HepG2 (cell line): Measurements from ENCODE around the gene ATP5MC2. TPM values are rescaled to one million over a fixed set of nuclear protein-coding genes. Genes with fewer than 3 reads are reported as not detected.

Experiments
- ATM ChIP-seq: fragments of 450-650 bp; IDR thresholded peaks from 2 replicates; pipeline ENCODE4 v1.7.1; 2017; ENCODE audit warnings: mild to moderate bottlenecking, borderline replicate concordance
- KAT8 ChIP-seq: IDR thresholded peaks from 2 replicates; pipeline ENCODE4 v1.6.1; 2016; ENCODE audit warnings: missing genetic modification reagents, missing compliant biosample characterization
- POLR2AphosphoS2 ChIP-seq: IDR thresholded peaks from 2 replicates; pipeline ENCODE4 v1.6.1; 2011; ENCODE audit warnings: low read depth, low read length, improper control_type of control experiment
- PPARG ChIP-seq: conservative IDR thresholded peaks from 2 replicates; pipeline ENCODE4 v1.6.1; 2016; ENCODE audit warnings: missing biosample characterization, missing genetic modification reagents
- PRPF4 ChIP-seq: fragments of 200-400 bp; formaldehyde crosslinking; IDR thresholded peaks from 2 replicates; pipeline ENCODE4 v1.6.1; 2016; ENCODE audit warnings: low read length, low read depth; ENCODE audit not compliant: poor library complexity, severe bottlenecking
- RFX3 ChIP-seq: IDR thresholded peaks from 2 replicates; pipeline ENCODE4 v1.6.1; 2016; ENCODE audit warnings: missing biosample characterization, missing genetic modification reagents
- RFXANK ChIP-seq: IDR thresholded peaks from 2 replicates; pipeline ENCODE4 v1.6.1; 2016
- TEAD3 ChIP-seq: optimal IDR thresholded peaks from 2 replicates; pipeline ENCODE3; 2016; ENCODE audit warnings: borderline replicate concordance
- YEATS4 ChIP-seq: sonication (generic); formaldehyde crosslinking; IDR thresholded peaks from 2 replicates; pipeline ENCODE4 v1.4.0; 2020; ENCODE audit warnings: missing genetic modification reagents, borderline replicate concordance
- ZBTB7A ChIP-seq: sonication (generic); formaldehyde crosslinking; IDR thresholded peaks from 2 replicates; pipeline ENCODE4 v1.8.0; 2022; ENCODE audit warnings: mild to moderate bottlenecking, missing genetic modification reagents
- ZNF446 ChIP-seq: sonication (generic); formaldehyde crosslinking; IDR thresholded peaks from 2 replicates; pipeline ENCODE4 v1.5.0; 2020; ENCODE audit warnings: mild to moderate bottlenecking, missing genetic modification reagents
- ZNF577 ChIP-seq: sonication (generic); formaldehyde crosslinking; IDR thresholded peaks from 2 replicates; pipeline ENCODE4 v1.4.0; 2020; ENCODE audit warnings: mild to moderate bottlenecking, low read depth, missing genetic modification reagents, borderline replicate concordance
- ZNF644 ChIP-seq: IDR thresholded peaks from 2 replicates; pipeline ENCODE4 v1.6.1; 2016; ENCODE audit warnings: low read depth
- polyA plus RNA-seq, 8 experiments: library from polyadenylated mRNA; depleted of rRNA in 3 of 8; stranded (reverse) in 7 of 8; unstranded in 1 of 8; fragments of >200 nt; fragmentation: Illumina TruSeq in 4 of 8; extraction: Trizol in 4 of 8; gene quantifications; 2 replicates each; pipeline versions ENCODE4 v1.2.1 to v1.2.3, GENCODE V29; 2011 to 2016; ENCODE audit warnings: low read depth in 4 of 8, missing spikeins in 1 of 8, mixed read lengths in 1 of 8; ENCODE audit not compliant: insufficient read depth in 1 of 8
- total RNA-seq, 5 experiments: library from RNA; depleted of rRNA; stranded (reverse); fragments of >200 nt; fragmentation: Illumina TruSeq; extraction: Trizol; gene quantifications; 2 replicates each; pipeline ENCODE4 v1.2.3, GENCODE V29; 2016; ENCODE audit warnings: low read depth in 1 of 5
- TF ChIP-seq, protein P1 (sequence below): fragments of 450-650 bp; IDR thresholded peaks from 2 replicates; pipeline ENCODE4 v1.6.1; 2017
- TF ChIP-seq, protein P2 (sequence below): sonication (generic); formaldehyde crosslinking; IDR thresholded peaks from 2 replicates; pipeline ENCODE4 v1.4.0; 2020; ENCODE audit warnings: missing genetic modification reagents
- TF ChIP-seq, protein P3 (sequence below): sonication (generic); formaldehyde crosslinking; conservative IDR thresholded peaks from 2 replicates; pipeline ENCODE4 v1.8.0; 2022; ENCODE audit warnings: mild to moderate bottlenecking, moderate library complexity, missing genetic modification reagents
- TF ChIP-seq, protein P4 (sequence below), 2 experiments: fragments of 450-650 bp in 1 of 2; sonication (generic) in 1 of 2; formaldehyde crosslinking; IDR thresholded peaks; 2 replicates each; pipeline versions ENCODE4 v1.5.0 to v1.8.0; 2020 to 2022; ENCODE audit warnings: mild to moderate bottlenecking in 1 of 2, missing genetic modification reagents in 1 of 2
- TF ChIP-seq, protein P5 (sequence below): sonication (generic); formaldehyde crosslinking; IDR thresholded peaks from 2 replicates; pipeline ENCODE4 v1.9.0; 2021; ENCODE audit warnings: missing genetic modification reagents, mild to moderate bottlenecking, borderline replicate concordance
- TF ChIP-seq, protein P6 (sequence below): sonication (generic); formaldehyde crosslinking; IDR thresholded peaks from 2 replicates; pipeline ENCODE4 v1.4.0; 2020; ENCODE audit warnings: mild to moderate bottlenecking, missing genetic modification reagents

ATP5MC2 gene
- total and polyA plus RNA-seq, 2 of the 13 experiments (the other 11 are each of a cell fraction or from before 2014, with no cell fraction given), result 230 to 257 TPM

DNA sequence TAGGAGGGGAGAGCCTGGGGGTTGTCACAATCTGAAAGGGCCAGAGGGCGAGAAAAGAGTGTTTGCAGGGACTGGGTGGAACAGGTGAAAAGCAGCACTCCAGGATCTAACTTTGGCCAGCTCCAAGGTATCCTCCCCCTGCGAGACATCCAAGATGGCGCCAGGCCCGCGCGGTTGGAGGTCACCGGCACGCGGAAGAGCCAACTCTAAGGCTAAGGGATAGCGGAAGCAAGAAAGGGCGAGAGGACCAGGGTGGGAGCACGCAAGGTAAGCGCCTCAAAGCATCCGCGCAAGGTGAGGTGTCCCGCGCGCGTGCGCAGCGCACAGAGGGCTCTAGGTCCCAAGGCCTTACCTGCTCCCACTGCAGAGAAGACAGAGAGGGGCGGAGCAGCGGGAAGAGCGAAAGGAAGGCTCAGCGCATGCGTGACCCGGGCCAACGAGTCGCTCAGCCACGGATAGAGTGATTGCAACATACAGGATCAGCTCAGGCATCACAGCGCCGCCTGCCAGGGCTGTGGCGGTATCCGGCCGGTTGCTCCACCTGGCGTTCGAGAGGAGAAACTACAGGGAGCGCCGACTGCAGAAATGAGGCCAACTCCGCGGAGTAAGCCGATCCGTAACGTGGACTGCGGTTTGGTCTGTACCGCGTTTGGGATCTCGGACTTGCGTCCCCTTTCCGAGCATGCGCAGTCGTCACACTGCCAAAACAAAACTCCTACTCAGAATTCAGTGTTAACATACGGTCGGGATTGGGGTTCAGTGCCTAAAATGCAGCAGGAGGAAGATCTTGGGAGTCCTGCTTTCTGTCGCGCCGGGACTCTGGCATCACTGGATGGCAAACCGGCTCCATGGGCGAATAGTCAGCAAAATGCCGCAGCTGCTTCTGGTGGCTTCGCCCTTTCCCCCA, at the start of gene ATP5MC2 (continued):
- TF ChIP-seq ATM (no peak), ZNF446 (CRISPR knock-in tag) (no peak), RFXANK (CRISPR knock-in tag) (peak; percentile 55; the same call in 1 of the 2 replicates), RFX3 (no peak), PPARG (CRISPR knock-in tag) (peak; percentile 33; the same call in 1 of the 2 replicates), ZNF577 (CRISPR knock-in tag) (no peak), ZNF644 (peak; percentile 98), TEAD3 (CRISPR knock-in tag) (peak; percentile 87), KAT8 (CRISPR knock-in tag) (peak; percentile 89), PRPF4 (no peak), POLR2AphosphoS2 (peak; percentile 72; the same call in 1 of the 2 replicates), YEATS4 (CRISPR knock-in tag) (peak; percentile 93), ZBTB7A (CRISPR knock-in tag) (peak; percentile 89)
- TF ChIP-seq, protein P1, sequence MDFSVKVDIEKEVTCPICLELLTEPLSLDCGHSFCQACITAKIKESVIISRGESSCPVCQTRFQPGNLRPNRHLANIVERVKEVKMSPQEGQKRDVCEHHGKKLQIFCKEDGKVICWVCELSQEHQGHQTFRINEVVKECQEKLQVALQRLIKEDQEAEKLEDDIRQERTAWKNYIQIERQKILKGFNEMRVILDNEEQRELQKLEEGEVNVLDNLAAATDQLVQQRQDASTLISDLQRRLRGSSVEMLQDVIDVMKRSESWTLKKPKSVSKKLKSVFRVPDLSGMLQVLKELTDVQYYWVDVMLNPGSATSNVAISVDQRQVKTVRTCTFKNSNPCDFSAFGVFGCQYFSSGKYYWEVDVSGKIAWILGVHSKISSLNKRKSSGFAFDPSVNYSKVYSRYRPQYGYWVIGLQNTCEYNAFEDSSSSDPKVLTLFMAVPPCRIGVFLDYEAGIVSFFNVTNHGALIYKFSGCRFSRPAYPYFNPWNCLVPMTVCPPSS, result no peak
- TF ChIP-seq, protein P2, sequence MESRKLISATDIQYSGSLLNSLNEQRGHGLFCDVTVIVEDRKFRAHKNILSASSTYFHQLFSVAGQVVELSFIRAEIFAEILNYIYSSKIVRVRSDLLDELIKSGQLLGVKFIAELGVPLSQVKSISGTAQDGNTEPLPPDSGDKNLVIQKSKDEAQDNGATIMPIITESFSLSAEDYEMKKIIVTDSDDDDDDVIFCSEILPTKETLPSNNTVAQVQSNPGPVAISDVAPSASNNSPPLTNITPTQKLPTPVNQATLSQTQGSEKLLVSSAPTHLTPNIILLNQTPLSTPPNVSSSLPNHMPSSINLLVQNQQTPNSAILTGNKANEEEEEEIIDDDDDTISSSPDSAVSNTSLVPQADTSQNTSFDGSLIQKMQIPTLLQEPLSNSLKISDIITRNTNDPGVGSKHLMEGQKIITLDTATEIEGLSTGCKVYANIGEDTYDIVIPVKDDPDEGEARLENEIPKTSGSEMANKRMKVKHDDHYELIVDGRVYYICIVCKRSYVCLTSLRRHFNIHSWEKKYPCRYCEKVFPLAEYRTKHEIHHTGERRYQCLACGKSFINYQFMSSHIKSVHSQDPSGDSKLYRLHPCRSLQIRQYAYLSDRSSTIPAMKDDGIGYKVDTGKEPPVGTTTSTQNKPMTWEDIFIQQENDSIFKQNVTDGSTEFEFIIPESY (CRISPR knock-in tag), result peak; percentile 86
- TF ChIP-seq, protein P3, sequence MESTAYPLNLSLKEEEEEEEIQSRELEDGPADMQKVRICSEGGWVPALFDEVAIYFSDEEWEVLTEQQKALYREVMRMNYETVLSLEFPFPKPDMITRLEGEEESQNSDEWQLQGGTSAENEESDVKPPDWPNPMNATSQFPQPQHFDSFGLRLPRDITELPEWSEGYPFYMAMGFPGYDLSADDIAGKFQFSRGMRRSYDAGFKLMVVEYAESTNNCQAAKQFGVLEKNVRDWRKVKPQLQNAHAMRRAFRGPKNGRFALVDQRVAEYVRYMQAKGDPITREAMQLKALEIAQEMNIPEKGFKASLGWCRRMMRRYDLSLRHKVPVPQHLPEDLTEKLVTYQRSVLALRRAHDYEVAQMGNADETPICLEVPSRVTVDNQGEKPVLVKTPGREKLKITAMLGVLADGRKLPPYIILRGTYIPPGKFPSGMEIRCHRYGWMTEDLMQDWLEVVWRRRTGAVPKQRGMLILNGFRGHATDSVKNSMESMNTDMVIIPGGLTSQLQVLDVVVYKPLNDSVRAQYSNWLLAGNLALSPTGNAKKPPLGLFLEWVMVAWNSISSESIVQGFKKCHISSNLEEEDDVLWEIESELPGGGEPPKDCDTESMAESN (CRISPR knock-in tag), result peak; percentile 85
- TF ChIP-seq, protein P4, sequence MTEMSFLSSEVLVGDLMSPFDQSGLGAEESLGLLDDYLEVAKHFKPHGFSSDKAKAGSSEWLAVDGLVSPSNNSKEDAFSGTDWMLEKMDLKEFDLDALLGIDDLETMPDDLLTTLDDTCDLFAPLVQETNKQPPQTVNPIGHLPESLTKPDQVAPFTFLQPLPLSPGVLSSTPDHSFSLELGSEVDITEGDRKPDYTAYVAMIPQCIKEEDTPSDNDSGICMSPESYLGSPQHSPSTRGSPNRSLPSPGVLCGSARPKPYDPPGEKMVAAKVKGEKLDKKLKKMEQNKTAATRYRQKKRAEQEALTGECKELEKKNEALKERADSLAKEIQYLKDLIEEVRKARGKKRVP (CRISPR knock-in tag; IDR thresholded peaks at IDR 0.05), result peak in 1 of 2 experiments; percentile 94; a peak in 2 of 4 replicates
- TF ChIP-seq, protein P5, sequence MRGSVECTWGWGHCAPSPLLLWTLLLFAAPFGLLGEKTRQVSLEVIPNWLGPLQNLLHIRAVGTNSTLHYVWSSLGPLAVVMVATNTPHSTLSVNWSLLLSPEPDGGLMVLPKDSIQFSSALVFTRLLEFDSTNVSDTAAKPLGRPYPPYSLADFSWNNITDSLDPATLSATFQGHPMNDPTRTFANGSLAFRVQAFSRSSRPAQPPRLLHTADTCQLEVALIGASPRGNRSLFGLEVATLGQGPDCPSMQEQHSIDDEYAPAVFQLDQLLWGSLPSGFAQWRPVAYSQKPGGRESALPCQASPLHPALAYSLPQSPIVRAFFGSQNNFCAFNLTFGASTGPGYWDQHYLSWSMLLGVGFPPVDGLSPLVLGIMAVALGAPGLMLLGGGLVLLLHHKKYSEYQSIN (CRISPR knock-in tag), result no peak
- TF ChIP-seq, protein P6, sequence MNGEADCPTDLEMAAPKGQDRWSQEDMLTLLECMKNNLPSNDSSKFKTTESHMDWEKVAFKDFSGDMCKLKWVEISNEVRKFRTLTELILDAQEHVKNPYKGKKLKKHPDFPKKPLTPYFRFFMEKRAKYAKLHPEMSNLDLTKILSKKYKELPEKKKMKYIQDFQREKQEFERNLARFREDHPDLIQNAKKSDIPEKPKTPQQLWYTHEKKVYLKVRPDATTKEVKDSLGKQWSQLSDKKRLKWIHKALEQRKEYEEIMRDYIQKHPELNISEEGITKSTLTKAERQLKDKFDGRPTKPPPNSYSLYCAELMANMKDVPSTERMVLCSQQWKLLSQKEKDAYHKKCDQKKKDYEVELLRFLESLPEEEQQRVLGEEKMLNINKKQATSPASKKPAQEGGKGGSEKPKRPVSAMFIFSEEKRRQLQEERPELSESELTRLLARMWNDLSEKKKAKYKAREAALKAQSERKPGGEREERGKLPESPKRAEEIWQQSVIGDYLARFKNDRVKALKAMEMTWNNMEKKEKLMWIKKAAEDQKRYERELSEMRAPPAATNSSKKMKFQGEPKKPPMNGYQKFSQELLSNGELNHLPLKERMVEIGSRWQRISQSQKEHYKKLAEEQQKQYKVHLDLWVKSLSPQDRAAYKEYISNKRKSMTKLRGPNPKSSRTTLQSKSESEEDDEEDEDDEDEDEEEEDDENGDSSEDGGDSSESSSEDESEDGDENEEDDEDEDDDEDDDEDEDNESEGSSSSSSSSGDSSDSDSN, result peak; percentile 83
